Glomerular endothelial cell (primary cell): Measurements from ENCODE around the gene KIAA1143. TPM values are rescaled to one million over a fixed set of nuclear protein-coding genes. Genes with fewer than 3 reads are reported as not detected.

Experiments
- total RNA-seq: library from RNA; depleted of rRNA; stranded (reverse); fragments of >200 nt; gene quantifications from 2 replicates; pipeline ENCODE4 v1.2.3, GENCODE V29; 2015

KIAA1143 gene
- total RNA-seq, 1 donor from 2014 or later, result 18.1 TPM

Other genes with a start within 250 kb of the KIAA1143 start
- gene ZKSCAN7, start 206.4 kb downstream of the KIAA1143 start, total RNA-seq, result 1.2 and 1.9 TPM in 2 replicates
- 0.63 and 0.88 TPM in 2 replicates for gene ZNF660, start 176.7 kb downstream of the KIAA1143 start, total RNA-seq
- gene ZNF197, start 136.6 kb downstream of the KIAA1143 start, total RNA-seq, result 10.4 and 11.1 TPM in 2 replicates
- gene ZNF35, start 112.9 kb downstream of the KIAA1143 start, total RNA-seq, result 11.6 and 12.0 TPM in 2 replicates
- 2.6 and 3.2 TPM in 2 replicates for gene ZNF502, start 49.0 kb downstream of the KIAA1143 start, total RNA-seq
- 2.2 and 4.0 TPM in 2 replicates for gene ZNF501, start 32.0 kb downstream of the KIAA1143 start, total RNA-seq
- 0.92 and 3.7 TPM in 2 replicates for gene KIF15, start 175 bp upstream of the KIAA1143 start, total RNA-seq
- 14.5 and 17.1 TPM in 2 replicates for gene TMEM42, start 100.3 kb upstream of the KIAA1143 start, total RNA-seq
- not detected in 2 replicates for gene TGM4, start 113.0 kb upstream of the KIAA1143 start, total RNA-seq
- gene ZDHHC3, start 214.6 kb upstream of the KIAA1143 start, total RNA-seq, result 61.0 and 81.9 TPM in 2 replicates
- 43.0 and 50.0 TPM in 2 replicates for gene EXOSC7, start 214.6 kb upstream of the KIAA1143 start, total RNA-seq